Measurements from ENCODE around the gene ZNF576. TPM values are rescaled to one million over a fixed set of nuclear protein-coding genes. Genes with fewer than 3 reads are reported as not detected.
A peak's percentile ranks its signal among the peaks of the same experiment; 100 is the strongest.

The ZNF576 gene
- total RNA-seq, 1 donor from 2014 or later: 6.2 TPM

DNA sequence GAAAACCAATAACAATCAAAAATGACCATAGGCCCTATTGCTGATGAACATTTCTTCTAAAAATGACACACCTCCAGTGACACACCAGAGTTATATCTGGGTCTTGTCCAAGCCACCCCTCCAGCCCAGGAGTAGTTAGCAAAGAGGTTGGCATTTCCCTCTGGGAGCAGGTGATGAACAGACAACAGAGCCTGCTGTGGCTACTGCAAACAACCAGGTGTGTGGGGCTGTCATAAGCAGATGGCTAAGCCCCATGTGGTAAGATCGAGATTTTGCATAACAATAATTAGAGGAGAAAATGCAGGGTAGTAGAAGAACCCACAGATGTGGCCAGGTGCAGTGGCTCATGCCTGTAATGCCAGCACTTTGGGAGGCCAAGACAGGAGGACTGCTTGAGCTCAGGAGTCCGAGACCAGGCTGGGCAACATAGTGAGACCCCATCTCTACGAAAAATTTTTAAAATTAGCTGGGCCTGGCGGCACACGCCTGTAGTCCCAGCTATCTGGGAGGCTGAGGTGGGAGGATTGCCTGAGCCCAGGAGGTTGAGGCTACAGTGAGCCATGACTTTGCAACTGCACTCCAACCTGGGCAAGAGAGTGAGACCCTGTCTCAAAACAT is 26.1 kb upstream of the ZNF576 start:
- Histone ChIP-seq H3K4me3 (ENCODE audit: low read depth, low read length) (no peak overlapping the region), H3K36me3 (ENCODE audit: control insufficient read depth, insufficient read depth, low read length) (no peaks in the 10 kb centered on the region), H3K27me3 (ENCODE audit: control insufficient read depth, insufficient read depth, low read length) (no peaks in the 10 kb centered on the region)
- DNase-seq (ENCODE audit: low read depth): no peak
- TF ChIP-seq, protein P1, sequence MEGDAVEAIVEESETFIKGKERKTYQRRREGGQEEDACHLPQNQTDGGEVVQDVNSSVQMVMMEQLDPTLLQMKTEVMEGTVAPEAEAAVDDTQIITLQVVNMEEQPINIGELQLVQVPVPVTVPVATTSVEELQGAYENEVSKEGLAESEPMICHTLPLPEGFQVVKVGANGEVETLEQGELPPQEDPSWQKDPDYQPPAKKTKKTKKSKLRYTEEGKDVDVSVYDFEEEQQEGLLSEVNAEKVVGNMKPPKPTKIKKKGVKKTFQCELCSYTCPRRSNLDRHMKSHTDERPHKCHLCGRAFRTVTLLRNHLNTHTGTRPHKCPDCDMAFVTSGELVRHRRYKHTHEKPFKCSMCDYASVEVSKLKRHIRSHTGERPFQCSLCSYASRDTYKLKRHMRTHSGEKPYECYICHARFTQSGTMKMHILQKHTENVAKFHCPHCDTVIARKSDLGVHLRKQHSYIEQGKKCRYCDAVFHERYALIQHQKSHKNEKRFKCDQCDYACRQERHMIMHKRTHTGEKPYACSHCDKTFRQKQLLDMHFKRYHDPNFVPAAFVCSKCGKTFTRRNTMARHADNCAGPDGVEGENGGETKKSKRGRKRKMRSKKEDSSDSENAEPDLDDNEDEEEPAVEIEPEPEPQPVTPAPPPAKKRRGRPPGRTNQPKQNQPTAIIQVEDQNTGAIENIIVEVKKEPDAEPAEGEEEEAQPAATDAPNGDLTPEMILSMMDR (IDR thresholded peaks at IDR 0.05; ENCODE audit: insufficient read depth, low read length, poor library complexity, severe bottlenecking): no peak

DNA sequence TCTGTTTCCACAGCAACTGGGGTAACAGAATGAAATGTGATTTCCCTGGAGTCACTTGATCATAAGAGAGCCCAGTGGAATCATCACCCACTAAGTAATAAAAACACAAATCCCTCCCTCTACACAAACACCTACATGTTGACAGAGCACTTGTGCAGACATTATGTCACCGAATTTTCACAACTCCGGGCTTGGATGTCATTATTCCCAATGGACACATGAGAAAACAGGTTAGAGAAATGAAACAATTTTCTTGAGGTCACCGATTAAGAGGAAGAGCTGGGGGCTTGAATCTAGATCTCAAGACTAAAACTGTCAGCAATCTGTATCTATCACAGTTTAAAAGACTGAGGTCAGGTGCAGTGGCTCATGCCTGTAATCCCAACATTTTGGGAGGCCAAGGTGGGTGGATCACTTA is 24.2 kb upstream of the ZNF576 start:
- DNase-seq (ENCODE audit: low read depth): no peak
- H3K36me3 ChIP-seq (ENCODE audit: control insufficient read depth, insufficient read depth, low read length): no peaks in the 10 kb centered on the region
- no peaks in the 10 kb centered on the region for H3K27me3 ChIP-seq (ENCODE audit: control insufficient read depth, insufficient read depth, low read length)
- TF ChIP-seq, protein P1 (IDR thresholded peaks at IDR 0.05; ENCODE audit: insufficient read depth, low read length, poor library complexity, severe bottlenecking): no peak
- H3K4me3 ChIP-seq (ENCODE audit: low read depth, low read length): no peak overlapping the region

DNA sequence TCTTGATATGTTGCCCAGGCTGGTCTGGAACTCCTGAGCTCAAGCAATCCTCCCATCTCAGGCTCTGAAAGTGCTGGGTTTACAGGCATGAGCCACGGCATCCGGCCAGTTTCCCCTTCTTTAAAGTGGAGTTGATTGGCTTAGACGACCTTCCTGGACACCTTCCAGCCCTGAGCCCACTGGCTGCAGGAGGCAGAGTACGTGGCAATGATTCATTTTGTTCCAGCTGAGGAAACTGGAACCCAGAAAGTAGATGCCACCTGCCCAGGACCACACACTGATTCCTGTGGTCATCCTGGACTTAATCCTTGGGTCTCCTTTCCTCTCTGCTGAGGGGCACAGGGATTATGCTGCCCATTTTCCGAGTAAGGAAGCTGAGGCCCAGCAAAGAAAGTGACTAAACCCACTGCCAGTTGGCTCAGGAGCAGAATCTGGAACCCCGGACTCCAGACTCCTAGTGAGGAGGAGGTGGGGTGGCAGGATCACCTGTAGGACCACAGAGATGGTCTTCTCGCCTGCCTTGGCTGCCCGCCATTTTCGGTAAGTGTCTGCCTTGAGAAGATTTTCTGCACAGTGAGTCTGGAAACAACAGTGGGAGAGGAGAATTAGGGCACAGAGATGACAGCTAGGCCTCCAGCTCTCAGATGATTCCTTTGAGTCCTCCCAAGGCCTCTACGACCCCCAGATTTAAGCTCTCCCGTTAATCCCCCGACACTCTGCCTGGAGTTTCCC is 21.8 kb upstream of the ZNF576 start:
- DNase-seq (ENCODE audit: low read depth): no peak

DNA sequence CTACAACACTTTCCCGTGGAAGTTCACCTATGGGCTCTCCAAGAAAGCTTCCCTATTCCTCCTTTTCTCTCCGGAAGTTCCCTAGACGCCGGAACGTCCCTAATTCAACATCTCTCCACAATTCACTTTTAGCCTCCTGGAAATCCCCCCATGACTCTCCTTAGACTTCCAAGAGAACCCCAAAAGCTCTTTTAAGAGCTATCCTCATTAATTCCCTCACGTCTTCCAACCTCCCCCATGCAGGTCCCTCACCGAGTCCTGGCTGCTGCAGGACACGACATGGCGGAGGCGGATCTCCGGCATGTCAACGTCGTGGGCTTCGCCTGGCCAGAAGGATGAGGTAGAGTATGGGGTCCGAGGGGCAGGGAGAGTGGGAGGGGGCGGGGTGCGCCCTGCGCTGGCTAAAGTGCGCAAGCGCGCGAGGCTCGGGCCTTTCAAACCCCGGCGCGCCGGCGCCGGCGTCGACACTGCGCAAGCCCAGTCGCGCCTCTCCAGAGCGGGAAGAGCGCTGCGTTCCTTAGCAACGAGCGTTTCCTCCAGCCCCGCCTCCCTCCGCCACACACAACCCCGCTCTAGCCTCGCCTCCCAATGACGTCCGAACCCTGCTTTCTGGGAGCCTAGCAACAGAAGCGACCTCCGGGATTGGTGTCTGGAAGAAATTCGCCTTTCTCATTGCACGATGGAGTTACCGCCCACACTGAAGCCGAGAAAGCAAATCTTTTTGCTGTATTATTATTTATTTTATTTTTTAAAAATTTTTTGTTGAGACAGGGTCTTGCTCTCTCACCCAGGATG is 21.0 kb upstream of the ZNF576 start, which contains the start of the genes PINLYP and XRCC1:
PINLYP (plus strand) TSS at position 646 of the 795 bp plus-strand sequence. CDS start 1,391 bp downstream, outside the sequence.
XRCC1 (minus strand) TSS at position 372 of the 795 bp plus-strand sequence; CDS start at position 303, 69 bp downstream.
- Histone ChIP-seq H3K27me3 (ENCODE audit: control insufficient read depth, insufficient read depth, low read length) (no peaks in the 10 kb centered on the region), H3K4me3 (ENCODE audit: low read depth, low read length) (peak within 1 kb of the TSS; percentile 81), H3K36me3 (ENCODE audit: control insufficient read depth, insufficient read depth, low read length) (no peaks in the 10 kb centered on the region)
- TF ChIP-seq, protein P1 (IDR thresholded peaks at IDR 0.05; ENCODE audit: insufficient read depth, low read length, poor library complexity, severe bottlenecking): no peak
- peak; percentile 95 for DNase-seq (ENCODE audit: low read depth)

More for the DNA sequence above, 21.8 kb upstream of the ZNF576 start:
- Histone ChIP-seq H3K4me3 (ENCODE audit: low read depth, low read length) (peak overlapping the region; percentile 81), H3K27me3 (ENCODE audit: control insufficient read depth, insufficient read depth, low read length) (no peaks in the 10 kb centered on the region), H3K36me3 (ENCODE audit: control insufficient read depth, insufficient read depth, low read length) (no peaks in the 10 kb centered on the region)
- TF ChIP-seq, protein P1 (IDR thresholded peaks at IDR 0.05; ENCODE audit: insufficient read depth, low read length, poor library complexity, severe bottlenecking): no peak

DNA sequence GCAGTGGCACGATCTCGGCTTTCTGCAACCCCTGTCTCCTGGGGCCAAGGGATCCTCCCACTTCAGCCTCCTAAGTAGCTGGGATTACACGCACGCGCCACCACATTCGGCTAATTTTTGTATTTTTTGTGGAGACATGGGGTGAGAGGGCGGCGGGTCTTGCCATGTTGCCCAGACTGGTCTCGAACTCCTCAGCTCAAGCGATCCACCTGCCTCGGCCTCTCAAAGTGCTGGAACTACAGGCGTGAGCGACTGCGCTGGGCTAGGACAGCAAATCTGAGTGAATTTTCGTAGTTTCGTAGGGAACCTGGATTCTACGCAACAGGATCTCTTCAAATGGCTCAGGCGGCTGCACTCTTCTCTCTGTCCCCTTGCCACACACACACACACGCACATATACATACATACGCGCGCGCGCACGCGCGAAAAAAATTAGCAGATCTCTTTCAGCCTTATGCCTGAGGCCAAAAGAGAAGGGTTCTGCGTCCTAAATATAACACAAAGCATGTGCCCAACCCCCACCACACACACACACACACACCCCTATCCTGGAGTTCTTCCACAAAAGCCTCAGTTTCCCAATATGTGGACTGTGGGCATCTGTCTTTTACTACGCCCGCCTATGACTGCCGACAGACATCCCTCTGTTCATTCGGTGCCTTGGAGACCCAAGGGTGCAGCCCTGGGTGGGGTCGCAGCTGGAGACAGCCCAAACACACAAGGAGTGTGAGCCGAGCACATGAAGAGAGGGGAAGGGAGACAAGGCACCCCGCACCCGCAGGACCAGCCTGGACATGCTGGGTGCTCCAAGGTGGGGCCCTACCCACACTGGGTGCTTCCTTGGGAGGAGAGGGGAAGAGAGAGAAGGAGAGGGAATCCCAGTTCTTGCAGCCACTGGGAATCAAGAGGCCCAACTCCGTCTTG is 20.2 kb upstream of the ZNF576 start:
- Histone ChIP-seq H3K27me3 (ENCODE audit: control insufficient read depth, insufficient read depth, low read length) (no peaks in the 10 kb centered on the region), H3K4me3 (ENCODE audit: low read depth, low read length) (peak overlapping the region; percentile 32), H3K36me3 (ENCODE audit: control insufficient read depth, insufficient read depth, low read length) (no peaks in the 10 kb centered on the region)
- no peak for DNase-seq (ENCODE audit: low read depth)
- TF ChIP-seq, protein P1 (IDR thresholded peaks at IDR 0.05; ENCODE audit: insufficient read depth, low read length, poor library complexity, severe bottlenecking): no peak

Data from kidney epithelial cell (primary cell).